ENCODE measurements around the gene ARFRP1.

The ARFRP1 gene

DNA sequence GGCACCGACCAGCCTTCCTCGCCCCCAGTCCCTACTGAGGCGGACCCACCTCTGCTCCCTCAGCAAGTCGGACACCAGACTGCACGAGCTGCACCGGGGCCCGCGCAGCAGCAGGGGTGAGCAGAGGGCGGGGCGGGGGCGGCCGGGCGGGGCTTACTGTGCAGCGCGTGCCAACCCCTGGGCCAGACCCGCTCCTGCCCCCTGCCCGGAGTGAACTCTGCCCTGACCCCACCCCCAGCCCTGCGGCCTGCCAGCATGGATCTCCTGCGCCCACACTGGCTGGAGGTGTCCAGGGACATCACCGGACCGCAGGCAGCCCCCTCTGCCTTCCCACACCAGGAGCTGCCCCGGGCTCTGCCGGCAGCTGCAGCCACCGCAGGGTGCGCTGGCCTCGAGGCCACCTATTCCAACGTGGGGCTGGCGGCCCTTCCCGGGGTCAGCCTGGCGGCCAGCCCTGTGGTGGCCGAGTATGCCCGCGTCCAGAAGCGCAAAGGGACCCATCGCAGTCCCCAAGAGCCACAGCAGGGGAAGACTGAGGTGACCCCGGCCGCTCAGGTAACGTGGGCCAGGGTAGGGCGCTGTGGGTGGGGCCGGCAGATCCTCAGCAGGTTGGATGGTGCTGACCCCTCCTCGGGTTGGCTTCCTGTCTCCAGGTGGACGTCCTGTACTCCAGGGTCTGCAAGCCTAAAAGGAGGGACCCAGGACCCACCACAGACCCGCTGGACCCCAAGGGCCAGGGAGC lies 30.3 kb upstream of the ARFRP1 start:
- TF ChIP-seq, protein P1, sequence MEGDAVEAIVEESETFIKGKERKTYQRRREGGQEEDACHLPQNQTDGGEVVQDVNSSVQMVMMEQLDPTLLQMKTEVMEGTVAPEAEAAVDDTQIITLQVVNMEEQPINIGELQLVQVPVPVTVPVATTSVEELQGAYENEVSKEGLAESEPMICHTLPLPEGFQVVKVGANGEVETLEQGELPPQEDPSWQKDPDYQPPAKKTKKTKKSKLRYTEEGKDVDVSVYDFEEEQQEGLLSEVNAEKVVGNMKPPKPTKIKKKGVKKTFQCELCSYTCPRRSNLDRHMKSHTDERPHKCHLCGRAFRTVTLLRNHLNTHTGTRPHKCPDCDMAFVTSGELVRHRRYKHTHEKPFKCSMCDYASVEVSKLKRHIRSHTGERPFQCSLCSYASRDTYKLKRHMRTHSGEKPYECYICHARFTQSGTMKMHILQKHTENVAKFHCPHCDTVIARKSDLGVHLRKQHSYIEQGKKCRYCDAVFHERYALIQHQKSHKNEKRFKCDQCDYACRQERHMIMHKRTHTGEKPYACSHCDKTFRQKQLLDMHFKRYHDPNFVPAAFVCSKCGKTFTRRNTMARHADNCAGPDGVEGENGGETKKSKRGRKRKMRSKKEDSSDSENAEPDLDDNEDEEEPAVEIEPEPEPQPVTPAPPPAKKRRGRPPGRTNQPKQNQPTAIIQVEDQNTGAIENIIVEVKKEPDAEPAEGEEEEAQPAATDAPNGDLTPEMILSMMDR (IDR thresholded peaks at IDR 0.05) = no peak

DNA sequence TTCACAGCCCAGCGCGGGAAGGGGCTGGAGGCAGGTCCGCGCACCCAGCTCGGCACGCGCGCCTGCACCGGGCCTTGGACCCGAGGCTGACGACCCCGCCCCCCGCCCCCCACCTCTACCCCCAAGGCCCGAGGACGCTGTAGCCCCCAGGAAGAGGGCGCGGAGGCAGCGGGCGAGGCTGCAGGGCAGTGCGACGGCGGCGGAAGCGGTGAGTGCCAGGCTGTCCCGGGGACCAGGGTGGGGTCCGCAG lies 29.8 kb upstream of the ARFRP1 start:
- TF ChIP-seq, protein P1 (IDR thresholded peaks at IDR 0.05) = no peak

DNA sequence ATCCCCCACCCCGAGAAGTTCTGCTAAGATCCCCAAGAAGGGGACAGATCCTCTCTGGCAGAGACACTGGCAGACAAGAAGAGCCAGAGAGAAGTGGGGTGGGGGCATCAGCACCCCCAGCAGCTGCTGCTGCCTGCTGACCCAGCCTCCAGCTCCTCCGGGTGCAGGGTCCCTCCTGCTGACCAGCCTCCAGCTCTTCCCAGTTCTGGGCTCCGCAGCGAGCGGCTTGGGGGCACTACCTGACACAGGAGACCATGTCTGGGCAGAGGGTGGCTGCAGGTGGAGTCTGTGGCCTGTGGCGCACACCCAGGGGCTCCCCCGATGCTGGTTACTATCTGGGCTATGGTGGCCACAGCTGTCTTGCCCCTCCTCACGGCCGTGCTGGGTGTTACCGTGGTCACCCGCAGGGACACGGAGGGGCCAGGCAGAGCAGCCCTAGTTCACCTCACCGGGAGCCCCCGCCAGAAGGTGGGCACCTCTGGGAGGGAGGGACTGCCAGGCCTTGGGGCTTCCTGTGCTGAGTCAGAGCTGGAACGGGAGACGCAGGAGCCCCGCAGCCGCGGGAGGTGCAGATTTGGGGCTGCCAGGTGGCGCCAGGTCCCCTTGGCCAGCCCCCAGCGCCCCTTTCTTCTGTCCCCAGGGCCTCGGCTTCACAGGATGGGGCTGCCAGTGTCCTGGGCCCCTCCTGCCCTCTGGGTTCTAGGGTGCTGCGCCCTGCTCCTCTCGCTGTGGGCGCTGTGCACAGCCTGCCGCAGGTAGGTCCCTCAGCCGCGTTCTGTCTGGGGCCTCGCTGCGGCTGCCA lies 29.3 kb upstream of the ARFRP1 start:
- TF ChIP-seq, protein P1 (IDR thresholded peaks at IDR 0.05) = no peak

GRCh38 chr20:63735859-63736718 lies 28.3 kb upstream of the ARFRP1 start, which contains the start of gene LIME1:
Gene LIME1, plus strand, starts transcription at chr20:63736664. Its CDS starts 886 bp downstream, at chr20:63737550.
- TF ChIP-seq, protein P1 (IDR thresholded peaks at IDR 0.05) = no peak

GRCh38 chr20:63734946-63735858 lies 27.4 kb upstream of the ARFRP1 start:
- TF ChIP-seq, protein P1 (IDR thresholded peaks at IDR 0.05) = no peak

DNA sequence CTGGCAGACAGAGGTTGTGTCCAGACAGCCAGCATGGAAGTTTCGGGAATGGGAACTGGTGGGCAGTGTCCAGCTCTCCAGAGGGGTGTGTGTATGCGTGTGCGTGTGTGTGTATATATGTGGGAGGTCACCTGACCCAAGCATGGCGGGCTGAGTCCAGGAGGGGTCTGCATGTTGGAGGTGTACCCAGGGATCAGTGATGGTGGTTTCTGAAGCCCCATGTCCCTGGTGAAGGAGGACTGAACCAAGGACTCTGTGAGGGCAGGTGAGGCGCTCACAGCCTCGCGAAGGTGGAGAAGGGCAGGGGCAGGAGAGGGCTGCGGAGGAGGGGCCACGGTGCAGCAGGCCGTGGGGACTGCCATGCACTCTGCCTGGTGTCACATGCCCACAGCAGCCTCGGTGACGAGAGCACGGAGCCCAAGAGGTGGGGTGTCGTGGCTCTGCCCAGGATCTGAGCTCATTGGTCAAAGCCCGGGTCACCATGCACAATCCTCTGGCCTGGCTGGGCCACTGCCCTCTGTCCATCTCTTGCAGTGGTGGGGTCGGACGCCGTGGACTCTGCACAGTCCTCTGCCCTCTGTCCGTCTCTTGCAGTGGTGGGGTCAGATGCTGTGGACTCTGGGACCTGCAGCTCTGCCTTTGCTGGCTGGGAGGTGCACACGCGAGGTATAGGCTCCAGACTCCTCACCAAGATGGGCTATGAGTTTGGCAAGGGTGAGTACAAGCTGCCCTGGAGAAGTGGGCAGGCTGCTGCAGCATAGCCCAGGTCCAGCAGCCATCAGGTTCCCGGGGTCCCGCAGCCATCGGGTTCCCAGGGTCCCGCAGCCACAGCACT lies 26.6 kb upstream of the ARFRP1 start:
- TF ChIP-seq, protein P1 (IDR thresholded peaks at IDR 0.05) = no peak

All from LNCAP (cell line).